Hepatic stellate cell (primary cell): ENCODE data around the gene LIX1L.

ENCODE experiments used
- DNase-seq: peaks from one replicate; pipeline ENCODE4 v3.0.0; 2011; ENCODE audit warnings: low spot score

LIX1L gene

DNA sequence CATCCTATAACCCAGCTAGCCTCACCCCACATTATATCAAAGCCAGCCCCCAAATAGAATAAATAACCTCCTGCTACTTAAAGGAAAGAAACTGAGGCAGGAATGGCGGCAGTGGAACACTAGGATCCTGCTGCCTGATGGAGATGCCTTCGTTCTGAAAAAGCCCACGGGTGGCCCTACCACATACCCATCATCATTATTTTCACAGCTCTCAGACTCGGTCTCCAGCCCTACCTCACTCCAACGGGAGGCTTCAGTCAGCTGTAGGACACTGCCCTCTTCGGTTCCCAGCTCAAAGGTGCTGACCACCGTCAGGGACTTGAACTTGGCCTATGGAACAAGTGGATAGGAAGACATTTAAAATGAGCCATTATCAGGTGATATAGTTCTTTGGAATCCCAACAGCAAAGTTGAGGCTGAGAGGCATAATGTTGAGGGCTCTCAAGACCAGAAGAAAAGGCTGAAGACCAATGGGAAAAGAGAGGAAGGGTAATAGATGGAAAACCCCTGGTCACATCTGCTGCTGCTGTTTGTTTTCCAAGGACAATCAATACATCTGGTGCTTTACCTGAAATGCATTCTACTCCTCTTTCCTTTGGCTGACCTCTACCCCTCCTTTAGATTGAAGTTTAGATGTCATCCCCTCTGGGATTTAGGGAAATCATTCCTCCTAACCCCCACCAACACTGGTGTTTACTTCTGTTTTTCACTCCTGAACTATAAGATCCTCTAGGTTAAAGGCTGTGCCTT lies 64.3 kb downstream of the LIX1L start:
- DNase-seq, result no peak

DNA sequence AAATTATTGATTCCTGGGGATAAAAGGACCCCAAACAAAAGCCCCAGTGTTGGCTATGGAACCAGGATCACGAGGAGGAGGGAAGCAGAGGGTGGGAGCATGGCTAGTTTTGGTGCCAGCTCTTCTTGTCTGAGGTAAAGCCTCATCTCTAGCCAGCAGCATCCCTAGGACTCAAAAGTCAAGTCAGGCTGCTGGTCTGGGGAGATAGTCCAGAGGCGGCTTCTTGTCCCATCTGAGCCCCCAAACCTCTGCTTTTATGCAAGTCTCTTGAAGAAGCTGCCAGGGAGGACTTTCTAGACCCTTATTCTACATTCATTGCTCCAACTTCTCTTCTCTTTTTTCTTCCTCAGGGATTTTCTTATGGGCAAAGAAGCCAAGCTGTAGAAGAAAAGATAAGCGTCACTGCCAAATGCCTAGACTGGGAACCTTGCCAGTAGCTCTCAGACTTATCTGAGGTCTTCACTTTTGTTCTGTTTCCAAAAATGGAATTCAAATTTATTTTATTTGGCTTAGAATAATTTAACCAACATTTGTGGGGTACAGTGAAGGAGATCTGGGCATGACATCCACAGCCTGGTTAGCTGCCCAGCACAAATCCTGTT lies 65.2 kb downstream of the LIX1L start:
- no peak for DNase-seq

DNA sequence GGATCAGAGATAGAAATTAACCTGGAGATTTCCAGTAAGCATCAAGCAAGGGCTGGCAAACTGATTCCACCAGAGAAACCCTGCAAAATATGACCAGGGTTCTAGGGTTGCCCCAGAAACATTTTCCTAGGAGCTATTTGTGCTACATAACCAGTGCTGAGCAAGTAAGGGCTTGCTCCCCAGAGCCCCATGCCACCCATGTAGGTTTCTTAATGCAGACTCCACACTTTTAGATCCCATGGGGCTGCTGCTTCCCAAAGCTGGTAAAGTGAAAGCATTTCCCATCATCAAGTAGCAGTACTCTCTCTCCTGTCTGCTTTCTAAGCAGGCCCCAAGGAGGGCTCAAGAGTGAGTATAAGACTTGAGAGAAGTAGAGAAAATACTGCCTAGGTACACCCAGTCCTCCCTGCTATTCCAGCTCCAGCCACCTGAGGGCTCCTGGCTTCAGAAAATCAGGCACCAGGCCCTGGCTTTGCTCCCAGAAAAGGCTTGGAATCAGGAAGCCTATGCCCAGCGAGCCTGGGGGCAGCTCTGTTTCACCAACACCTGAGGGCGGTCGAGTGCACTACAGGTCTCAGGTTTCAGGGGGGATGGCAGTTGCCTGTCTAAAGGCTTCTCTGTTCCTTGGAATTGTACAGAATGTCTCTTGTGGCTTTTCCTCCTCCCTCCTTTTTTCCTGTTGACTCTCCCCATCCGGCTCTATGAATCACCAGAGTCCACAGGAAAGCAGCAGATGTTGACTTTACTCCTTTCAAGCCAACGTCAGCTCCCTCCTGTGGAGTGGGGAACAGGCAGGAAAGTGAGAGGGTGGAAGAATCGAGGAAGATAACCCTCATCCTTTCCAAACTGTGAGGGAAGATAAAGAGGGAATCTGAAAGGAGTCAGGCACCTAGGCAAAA lies 66.0 kb downstream of the LIX1L start:
- DNase-seq, result peak; percentile 95

DNA sequence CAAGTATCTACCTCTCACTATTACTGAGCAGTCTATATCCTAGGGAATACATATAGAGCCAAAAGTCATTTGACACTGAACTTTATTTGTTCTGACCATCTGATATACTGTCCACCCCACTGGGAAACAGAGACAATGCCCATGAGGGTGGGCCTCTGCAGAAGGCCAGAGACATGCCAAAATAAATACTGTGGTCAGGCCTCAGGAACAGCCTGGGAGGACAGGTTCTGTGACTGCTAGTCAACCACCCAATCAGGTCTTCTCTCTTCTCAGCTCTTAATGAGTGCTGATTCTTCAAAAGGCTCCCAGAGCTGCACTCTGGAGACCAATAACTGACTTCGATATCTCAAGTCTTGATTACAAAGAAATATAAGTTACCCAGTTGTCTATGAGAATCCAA lies 66.7 kb downstream of the LIX1L start:
- no peak for DNase-seq

DNA sequence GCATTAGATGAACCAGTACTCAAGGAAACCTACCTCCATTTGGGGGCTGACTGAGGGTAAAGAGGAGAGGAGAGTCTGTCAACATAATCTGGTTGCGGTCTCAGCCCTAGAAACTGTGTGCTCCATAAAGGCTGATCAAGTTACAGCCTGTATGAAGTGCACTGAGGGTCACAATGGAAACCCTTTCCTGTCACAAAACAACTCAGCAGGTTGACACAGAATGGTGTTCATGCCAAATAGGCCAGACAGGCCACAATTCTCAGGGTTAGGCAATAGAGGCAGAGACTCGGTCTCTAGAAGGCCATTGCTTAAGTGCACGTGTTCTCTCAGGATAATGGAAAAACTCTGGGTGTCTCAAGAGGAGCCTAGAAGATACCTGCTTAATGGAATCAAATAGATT lies 68.1 kb downstream of the LIX1L start:
- DNase-seq, result no peak

DNA sequence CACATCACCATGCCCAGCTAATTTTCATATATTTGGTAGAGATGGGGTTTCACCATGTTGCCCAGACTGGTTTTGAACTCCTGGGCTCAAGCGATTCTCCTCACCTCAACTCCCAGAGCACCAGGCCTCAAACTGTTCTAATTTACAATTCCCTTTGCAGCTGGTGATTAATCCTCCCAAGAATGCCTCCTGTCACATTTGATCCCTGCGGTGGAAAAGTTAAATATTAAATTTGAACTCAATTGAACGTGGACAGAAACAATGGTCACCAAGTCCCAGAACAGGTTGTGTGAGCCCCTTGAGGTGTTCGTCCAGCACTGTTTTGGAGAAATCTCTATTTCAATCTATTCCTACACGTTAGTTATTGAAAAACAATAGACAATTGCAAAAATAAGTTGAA lies 70.2 kb downstream of the LIX1L start:
- DNase-seq, result no peak

DNA sequence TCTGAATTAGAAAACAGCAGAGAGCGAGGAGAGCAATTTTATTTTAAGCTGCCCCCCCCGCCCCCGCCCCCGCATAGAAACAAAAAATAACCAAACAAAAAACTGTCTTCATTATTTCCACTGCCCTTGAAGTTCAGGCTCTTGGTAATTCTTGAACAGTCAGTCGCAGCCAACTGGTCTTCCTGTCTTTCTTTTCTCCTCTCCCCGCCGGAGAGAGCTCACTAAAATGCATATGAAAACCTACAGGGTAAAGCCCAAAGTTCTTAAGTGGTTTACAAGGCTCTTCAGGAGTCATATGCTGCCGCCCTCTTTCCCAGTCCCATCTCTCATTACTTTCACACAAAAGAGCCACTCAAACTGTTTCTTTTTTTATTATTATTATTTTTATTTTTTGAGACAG lies 71.0 kb downstream of the LIX1L start:
- DNase-seq, result no peak

DNA sequence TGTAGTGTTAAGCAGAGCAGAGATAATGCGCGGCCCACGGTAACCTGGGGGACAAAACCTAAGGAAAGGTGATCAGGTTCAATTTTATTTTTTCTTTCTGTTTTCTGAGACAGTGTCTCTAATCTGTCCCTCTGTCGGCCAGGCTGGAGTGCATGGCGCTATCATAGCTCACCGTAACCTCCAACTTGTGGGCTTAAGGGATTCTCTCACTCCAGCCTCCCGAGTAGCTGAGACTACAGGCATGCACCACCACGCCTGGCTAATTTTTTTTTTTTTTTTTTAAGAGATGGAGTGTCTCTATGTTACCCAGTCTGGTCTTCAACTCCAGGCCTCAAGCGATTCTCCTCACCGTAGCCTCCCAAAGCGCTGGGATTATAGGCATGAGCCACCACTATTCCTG lies 71.4 kb downstream of the LIX1L start:
- no peak for DNase-seq

DNA sequence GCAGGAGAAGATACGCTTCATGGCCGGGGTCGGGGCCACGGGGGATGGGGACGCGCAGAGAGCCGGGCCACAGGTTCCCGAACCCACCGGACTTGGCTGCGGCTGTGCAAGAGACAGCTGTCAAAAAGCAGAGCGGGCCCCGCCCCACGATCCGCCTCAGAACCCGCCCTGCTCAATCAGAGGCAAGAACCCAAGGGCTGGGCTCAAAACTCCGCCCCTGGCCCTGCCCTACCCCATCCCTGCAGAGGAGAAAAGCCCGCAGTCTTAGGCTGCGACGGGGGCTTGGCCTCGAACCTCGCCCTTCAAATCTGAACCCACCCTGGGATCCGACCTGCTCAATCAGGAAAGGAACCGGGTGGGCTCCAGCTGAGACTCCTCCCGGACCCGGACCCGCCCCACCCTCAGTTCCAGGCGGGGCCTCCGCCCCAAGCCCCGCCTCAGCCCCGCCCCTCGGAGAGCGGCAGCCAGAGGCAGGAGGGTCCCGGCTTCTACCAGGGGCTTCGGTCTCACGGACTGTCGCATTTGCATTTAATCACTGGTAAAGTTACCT lies 72.0 kb downstream of the LIX1L start, which contains the start of gene ANKRD35:
Gene ANKRD35, minus strand, starts transcription at position 129 of the 550 bp plus-strand sequence. Its CDS starts 108 bp downstream, at position 21.
- DNase-seq, result peak; percentile 96

DNA sequence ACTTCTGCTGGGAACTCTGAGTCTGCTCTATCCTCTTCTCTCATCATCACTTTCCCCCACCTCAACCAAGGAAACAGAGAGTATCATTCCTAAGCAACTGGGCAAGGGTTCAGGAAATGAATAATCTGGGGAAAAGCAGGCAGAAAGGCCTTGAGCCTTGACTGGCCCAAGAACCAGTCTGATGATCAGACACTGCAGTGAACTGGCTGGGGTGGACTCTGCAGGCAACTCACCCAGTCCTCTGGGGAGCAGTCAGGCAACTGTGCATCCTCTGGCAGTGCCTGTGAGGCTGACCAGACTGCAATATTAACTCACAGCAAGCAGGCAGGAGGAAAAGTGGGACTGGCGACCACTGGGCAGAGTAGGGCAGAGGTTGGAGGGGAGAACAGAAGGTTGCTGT lies 73.1 kb downstream of the LIX1L start:
- DNase-seq, result peak; percentile 70
